Renal cortical epithelial cell (primary cell): ENCODE results near the gene MRPS5. TPM values are rescaled to one million over a fixed set of nuclear protein-coding genes. Genes with fewer than 3 reads are reported as not detected.
"Not testable (repeated sequence)": the region's sequence is repeated elsewhere in the genome, so short reads cannot be mapped to it uniquely, and the experiment has no call there.

Experiments used
- DNase-seq: peaks from one replicate; pipeline ENCODE4 v3.0.0-alpha.2; 2011; ENCODE audit warnings: low read depth
- total RNA-seq: library from RNA; depleted of rRNA; stranded (reverse); fragments of >200 nt; gene quantifications from 2 replicates; pipeline ENCODE4 v1.2.3, GENCODE V29; 2014

The MRPS5 gene
- total RNA-seq, 1 donor from 2014 or later = 75.7 TPM

GRCh38 chr2:95047629-95048510 lies 73.7 kb downstream of the MRPS5 start:
- no peak for DNase-seq

GRCh38 chr2:95046371-95047112 lies 75.1 kb downstream of the MRPS5 start:
- DNase-seq = no peak

GRCh38 chr2:95044601-95045000 lies 77.0 kb downstream of the MRPS5 start:
- DNase-seq = no peak

DNA sequence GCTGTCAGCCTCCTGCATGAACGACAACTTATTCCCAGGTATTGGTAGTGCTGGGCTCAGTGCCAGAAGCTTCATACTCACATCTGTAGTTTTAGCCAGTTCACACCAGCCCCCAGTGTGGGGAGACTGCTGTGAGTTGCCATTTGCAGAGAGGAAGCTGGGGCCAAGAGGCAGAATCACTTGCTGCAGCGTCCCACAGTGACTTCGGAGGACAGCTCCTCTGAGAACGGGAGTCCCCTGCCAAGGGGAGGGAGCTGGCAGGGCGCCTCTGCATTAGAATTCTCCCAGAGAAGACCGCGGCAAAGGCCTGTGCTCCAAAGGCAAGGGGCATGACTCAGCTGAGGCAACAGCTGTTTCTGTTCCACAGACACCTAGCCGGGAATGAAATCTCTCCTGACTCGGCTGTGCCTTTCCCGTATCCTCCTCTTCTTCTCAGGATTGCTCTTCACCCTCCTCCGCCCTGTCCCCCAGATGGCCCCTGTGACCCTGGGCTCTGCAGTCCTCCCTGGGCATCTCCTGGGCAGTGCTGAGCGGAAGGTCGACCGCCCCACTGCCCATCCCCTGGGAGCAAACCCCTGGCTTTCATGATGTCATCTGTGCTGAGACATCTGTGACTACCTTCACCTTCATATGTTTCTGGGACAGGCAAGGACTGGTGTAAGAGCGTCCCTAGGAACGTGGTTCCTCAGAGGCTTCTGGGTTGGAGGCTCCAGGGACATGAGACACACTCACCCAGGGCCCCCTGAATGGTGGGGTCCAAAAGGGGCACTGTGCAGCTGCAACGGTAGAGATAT lies 78.1 kb downstream of the MRPS5 start:
- peak; percentile 82 for DNase-seq

- DNase-seq = no peak
These were observed 78.9 kb downstream of the MRPS5 start for GRCh38 chr2:95042472-95043271.

DNA sequence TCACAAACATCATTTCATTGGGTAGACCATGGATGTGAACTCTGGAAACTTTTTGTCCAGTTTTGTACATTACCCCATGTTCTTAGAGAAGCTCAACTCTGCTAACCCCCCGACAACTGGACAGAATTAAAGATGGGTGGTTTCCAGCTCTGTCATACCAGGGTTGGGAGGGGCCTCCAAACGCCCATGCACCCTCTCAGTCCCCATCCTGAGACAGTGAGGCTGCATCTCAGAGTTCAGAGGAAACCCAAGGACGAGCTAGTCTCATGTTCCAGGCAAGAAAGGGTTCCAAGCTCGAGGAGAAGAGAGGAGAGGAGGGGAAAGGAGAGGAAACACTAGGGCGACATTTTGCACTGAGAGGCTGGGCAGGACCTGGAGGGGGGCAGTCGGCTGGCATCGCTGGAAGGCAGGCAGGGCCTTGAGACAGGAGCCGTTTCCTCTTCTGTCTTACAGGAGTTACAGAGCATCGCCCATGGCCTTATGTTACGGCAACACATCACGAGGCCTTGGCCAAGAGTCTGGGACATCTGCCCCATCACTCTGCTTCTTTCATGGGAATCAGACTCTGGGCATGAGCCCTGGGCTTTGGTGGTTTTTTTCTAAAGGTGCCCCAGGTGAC lies 79.7 kb downstream of the MRPS5 start:
- no peak for DNase-seq

- no peak for DNase-seq
These were observed 80.4 kb downstream of the MRPS5 start for GRCh38 chr2:95041060-95041823.

DNA sequence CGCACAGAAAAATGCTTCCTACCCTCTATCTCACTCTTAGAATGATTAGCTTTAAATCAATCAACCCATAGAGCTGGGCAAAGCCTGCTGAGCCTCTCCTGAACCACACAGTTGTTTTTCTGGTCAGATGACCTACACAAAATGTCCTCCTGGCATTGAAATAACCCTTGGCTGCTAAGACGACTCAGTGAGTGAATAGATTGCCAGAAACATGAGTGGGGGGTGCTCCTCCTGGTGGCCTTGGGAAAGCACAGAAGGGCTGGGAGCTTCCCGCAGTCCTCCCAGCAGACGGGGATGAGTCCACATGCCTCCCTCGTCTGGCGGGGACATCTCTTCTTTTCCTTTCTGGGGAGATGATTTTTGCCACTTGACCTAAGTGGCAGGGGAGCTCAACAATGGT lies 81.2 kb downstream of the MRPS5 start:
- DNase-seq = no peak

DNA sequence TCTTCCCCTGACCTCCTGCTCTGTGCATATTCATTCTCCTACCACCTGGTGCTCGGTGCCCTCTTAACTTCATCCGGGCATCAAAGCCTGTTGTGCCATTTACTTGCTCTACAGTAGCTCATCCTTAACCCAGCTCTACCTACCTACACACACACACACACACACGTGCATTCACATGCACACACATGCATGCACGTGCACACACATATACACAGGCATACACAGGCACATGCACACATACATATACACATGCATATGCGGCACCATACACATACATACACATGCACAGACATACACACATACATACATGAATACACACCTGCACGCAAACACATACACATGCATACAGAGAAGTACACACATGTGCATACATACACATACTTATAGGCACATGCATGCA lies 81.6 kb downstream of the MRPS5 start:
- DNase-seq = no peak

DNA sequence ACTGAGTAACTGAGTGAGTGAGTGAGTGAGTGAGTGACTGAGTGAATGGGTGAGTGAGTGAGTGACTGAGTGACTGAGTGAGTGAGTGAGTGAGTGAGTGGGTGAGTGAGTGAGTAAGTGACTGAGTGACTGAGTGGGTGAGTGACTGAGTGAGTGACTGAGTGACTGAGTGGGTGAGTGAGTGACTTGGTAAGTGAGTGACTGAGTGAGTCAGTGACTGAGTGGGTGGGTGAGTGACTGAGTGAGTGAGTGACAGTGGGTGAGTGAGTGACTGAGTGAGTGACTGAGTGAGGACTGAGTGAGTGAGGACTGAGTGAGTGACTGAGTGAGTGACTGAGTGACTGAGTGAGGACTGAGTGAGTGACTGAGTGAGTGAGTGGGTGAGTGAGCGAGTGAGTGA lies 82.2 kb downstream of the MRPS5 start:
- DNase-seq = no peak

GRCh38 chr2:95038635-95039298 lies 82.8 kb downstream of the MRPS5 start:
- DNase-seq = no peak

DNA sequence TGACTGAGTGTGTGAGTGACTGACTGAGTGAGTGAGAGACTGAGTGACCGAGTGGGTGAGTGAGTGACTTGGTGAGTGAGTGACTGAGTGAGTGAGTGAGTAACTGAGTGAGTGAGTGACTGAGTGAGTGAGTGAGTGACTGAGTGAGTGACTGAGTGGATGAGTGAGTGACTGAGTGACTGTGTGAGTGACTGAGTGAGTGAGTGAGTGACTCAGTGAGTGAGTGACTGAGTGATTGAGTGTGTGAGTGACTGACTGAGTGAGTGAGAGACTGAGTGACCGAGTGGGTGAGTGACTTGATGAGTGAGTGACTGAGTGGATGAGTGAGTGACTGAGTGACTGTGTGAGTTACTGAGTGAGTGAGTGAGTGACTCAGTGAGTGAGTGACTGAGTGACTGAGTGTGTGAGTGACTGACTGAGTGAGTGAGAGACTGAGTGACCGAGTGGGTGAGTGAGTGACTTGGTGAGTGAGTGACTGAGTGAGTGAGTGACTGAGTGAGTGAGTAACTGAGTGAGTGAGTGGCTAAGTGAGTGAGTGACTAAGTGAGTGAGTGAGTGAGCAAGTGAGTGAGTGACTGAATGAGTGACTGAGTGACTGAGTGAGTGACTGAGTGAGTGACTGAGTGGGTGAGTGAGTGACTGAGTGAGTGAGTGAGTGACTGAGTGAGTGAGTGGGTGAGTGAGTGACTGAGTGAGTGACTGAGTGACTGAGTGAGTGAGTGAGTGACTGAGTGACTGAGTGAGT lies 83.6 kb downstream of the MRPS5 start:
- not testable (repeated sequence) for DNase-seq

DNA sequence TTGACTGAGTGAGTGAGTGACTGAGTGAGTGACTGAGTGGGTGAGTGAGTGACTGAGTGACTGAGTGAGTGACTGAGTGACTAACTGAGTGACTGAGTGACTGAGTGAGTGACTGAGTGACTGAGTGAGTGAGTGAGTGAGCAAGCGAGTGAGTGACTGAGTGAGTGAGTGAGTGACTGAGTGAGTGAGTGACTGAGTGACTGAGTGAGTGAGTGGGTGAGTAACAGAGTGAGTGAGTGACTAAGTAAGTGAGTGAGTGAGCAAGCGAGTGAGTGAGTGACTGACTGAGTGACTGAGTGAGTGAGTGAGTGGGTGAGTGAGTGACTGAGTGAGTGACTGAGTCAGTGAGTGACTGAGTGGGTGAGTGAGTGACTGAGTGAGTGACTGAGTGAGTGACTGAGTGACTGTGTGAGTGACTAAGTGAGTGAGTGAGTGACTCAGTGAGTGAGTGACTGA lies 84.2 kb downstream of the MRPS5 start:
- no peak for DNase-seq

GRCh38 chr2:95036596-95037383 lies 84.8 kb downstream of the MRPS5 start:
- DNase-seq = no peak
